Embryonic facial prominence (tissue), 1 donor: ENCODE measurements around the gene ANO5.

Experiments
- DNase-seq: peaks from one replicate; pipeline ENCODE4 v3.0.0-alpha.2; 2016; ENCODE audit errors: extremely low spot score

ANO5 gene, protein sequence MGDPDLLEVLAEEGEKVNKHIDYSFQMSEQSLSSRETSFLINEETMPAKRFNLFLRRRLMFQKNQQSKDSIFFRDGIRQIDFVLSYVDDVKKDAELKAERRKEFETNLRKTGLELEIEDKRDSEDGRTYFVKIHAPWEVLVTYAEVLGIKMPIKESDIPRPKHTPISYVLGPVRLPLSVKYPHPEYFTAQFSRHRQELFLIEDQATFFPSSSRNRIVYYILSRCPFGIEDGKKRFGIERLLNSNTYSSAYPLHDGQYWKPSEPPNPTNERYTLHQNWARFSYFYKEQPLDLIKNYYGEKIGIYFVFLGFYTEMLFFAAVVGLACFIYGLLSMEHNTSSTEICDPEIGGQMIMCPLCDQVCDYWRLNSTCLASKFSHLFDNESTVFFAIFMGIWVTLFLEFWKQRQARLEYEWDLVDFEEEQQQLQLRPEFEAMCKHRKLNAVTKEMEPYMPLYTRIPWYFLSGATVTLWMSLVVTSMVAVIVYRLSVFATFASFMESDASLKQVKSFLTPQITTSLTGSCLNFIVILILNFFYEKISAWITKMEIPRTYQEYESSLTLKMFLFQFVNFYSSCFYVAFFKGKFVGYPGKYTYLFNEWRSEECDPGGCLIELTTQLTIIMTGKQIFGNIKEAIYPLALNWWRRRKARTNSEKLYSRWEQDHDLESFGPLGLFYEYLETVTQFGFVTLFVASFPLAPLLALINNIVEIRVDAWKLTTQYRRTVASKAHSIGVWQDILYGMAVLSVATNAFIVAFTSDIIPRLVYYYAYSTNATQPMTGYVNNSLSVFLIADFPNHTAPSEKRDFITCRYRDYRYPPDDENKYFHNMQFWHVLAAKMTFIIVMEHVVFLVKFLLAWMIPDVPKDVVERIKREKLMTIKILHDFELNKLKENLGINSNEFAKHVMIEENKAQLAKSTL

DNA sequence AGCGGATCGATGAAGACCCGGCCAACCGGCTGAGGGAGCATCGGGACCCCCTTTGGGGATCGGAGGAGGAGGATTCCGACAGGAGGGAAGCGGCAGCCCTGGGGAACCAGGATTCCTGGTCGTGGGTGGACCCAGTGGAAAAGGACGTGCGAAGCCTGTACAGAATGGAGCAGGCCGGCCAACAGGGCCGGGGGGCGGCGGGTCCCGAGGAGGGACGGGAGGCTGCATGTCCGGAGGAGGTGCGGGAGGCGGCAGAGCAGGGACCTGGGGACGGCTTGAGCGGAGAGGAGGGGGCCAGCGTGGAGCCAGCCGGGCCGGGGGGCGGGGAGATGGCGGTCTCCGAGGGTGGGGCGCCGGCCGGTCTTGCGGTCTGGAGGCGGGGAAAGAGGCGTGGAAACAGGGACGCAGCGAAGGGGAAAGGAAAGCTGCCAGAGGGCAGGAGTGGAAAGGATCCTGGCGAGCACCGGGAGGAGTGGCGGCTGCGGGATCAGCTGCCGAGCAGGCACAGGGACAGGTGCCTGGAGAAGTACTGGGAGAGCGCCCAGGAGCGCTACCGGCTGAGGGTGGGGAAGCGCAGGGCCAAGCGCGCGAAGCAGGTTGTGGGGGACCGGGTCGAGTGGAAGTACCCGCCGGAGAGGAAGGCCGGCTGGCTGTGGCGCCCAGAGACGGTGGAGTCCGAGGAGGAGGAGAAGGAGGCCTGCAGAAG lies at the start of gene ANO5:
TSS of gene ANO5 (plus strand) at position 444 of the 706 bp plus-strand sequence. CDS start 408 bp downstream, outside the sequence.
- no peak for DNase-seq

DNA sequence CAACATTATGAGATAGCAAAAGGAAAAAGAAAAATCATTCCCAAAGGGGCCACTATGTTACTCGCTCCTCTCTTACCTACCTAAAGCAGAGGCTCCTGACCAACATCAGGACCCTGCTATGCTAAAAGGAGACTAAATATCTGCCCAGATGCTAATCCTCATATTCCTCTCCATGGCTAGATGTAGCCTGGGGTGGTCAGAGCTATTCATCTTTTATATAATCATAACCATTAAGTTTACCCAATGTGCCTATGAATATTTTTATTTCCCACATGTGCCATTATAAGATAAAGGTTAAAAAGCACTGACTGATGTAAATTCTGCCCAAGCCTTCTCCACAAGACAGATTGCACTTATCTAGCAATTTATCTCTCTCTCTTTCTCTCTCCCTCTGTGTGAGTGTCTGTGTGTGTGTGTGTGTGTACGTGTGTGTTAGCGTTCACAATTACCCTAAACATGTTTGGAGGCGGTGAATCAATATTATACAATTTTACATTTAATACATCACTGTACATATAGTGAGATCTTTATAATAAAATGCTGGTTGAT lies 41.2 kb upstream of the ANO5 start:
- no peak for DNase-seq

DNA sequence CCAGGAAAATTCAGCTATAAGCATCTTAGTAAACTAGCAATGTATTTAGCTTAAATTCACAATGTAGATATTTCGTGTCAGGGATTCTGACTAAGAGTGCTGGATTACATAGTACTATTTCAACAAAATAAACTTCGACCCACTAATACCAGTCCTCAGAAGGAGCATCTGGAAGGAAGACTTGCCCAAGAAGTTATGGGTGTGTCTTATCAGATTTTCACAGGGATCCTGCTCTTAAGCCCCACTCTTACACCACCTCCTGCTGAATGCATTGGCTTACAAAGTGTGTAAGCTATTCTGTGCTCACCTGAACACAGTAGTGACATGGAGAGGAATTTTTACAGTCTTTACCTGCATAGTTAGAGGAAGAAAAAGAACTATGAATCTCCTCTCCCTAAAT lies 35.4 kb upstream of the ANO5 start:
- DNase-seq = no peak

DNA sequence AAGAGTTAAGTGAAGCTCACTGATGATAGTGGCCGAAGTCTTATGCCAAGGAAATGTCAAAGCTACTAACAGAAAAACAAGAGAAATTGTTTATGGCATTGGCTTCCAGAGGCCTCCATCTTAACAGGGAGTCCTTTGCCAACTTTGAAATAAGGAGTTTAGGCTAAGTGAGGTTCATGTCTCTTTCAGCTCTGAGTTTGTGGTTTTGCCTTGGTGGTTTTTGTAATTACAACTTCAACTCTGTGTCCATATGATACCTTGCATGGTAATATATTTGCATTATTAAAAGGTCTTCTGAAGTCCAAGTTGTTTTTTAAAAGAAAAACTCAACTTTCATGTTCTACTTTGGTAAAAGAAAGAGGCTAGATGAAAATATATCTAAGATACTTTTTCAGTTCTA lies 31.4 kb upstream of the ANO5 start:
- no peak for DNase-seq

DNA sequence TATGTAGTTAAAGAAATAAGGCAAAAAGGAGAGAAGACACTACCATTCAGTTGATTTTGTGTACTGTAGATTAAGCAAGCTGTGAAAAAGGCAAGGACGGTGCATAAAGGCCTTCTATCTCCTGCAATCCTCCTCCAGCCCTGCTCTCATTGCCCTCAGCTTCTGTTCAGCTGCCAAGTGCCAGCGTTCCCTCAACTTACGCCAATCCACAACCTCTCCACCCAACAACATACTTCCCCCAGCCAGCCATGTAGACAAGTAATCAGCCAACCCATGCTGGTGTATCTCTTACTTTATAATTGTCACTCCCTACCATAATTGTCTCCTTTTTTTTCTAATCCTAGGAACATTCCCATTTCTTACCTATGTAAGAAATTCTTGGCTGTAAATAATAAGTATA lies 30.1 kb upstream of the ANO5 start:
- DNase-seq = no peak

DNA sequence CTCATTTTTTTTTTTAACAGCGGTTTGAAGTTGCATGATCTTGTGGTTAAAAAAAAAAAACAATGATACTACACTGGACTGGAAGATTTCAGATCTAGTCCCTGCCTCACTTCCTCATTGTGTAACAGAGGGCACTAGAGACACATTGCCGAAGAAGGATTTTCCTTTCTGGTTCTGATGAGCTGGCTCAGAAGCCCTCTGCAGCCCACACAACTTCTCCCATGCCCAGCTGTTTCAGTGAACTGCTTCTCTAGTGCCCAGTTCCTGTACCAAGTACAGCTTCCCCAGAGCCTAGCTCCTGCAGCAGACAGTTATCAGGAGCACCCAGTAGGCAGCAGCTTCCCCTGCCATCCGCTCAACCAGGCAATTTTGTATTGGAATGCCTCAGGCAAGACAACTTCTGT lies 29.5 kb upstream of the ANO5 start:
- DNase-seq = no peak

DNA sequence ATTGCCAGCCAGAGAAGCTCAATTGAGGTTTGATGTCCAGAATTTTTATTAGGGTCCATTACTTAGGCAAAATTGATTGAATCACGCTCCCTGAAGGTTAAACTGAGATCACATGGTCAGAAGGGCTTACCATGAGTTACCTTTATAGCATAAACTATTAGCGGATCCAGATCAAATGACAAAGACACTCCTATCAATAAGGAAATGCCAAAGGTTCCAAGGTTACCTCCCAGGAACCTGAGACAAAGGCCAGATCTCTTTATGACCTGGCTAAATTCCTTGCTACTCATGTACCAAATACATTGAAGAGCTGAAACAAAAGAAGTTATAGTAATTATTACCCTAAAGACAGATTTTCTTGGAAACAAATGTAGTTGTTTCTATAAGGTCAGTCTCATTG lies 27.8 kb upstream of the ANO5 start:
- no peak for DNase-seq

DNA sequence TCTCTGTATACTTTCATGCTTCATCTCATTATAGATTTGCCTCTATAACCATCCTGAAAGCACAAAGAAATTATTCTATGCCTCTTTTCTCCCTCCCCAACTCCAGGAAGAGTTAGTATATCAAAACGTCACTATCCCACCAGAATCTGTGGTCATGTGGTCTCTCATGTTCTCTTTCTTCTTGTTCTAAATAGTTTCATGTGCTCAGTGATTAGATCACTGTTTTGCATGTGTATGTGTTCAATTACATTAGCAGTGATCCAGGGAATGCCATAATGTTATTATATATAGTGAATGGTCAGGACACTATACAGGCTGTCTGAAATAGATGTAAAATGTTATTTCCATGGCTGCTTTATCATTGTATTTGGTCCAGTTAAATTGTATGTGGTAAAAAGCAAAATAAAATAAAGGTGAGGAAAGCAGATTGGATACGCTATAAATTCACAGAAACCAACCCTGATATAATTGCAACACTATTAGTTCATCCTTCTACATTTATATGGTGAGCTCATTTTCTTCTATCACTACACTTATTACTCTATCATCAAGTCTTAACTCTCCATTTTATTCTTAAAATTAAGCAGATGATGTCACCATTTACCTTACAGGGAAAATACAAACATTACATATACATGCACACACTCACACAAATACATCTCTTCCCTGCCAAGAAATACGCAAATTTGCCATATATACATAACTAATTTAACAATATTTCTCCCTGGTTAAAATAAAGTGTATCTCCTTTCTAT lies 26.9 kb upstream of the ANO5 start:
- no peak for DNase-seq

DNA sequence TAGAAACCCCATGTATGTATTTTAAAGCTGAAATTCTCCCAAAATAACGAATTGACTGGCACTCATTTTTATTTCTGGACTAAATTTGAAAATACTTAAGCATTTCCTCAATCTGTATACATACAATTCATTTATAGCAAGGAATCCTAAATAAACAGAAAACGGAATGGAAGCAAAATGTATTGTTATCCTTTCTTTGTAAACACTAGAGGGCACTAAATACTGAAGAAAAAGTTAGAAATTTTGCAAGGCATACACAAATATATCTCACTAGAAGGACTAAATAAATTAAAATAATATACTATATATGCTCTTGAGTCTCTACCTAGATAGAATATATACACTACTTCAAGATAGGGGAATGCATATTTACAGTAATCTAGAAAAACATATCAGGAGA lies 23.1 kb upstream of the ANO5 start:
- DNase-seq = no peak

DNA sequence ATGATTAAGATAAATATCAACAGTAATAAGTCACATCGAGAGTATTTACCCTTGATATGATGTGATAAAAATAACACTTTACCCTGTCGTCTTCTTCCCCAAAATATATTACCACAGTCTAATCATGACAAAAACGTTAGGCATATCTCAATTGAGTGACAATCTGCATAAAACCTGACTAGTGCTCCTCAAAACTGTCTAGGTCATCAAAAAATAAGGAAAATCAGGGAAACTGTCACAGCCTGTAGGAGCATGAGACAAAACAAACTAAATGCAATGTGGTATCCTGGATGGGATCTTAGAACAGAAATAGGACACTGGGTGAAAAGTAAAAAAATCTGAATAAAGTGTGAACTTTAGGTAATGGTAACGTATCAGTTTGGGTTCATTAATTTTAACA lies 19.4 kb upstream of the ANO5 start:
- DNase-seq = no peak

DNA sequence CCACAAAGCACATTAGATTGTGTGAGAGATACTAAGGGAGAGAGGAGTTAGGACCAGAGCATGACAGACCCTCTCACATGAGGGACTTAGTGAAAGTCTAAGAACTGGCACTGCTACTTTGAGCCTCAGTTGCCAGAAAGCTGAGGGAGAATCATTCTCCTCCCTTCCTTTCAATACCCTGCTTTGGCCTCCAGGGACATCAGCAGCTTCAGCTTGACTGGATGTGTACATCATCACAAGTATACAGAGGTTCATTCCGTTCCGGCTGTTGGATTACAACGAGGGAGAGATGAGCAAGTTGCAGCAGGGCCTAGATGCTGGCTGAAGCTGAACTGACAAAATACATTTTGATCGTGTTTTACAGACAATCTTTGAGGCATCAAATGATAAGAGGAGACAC lies 15.7 kb upstream of the ANO5 start:
- DNase-seq = no peak

DNA sequence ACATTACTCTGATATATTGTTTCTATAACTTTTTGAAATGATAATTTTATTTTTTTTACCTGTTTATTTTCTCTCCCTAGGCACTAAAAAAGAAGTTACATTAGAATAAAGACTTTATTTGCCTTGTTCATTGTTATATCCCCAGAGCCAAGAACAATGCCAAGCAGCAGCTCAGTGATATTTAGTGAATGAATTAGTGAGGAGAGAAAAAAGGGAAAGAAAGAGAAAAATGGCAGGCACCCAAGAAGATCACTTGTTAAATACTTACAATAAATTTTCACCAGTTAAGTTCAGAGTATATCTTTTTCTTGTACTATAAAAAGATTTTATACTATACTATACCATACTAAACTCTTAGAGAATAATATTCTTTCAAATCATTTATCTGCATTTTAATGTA lies 13.3 kb upstream of the ANO5 start:
- DNase-seq = no peak

DNA sequence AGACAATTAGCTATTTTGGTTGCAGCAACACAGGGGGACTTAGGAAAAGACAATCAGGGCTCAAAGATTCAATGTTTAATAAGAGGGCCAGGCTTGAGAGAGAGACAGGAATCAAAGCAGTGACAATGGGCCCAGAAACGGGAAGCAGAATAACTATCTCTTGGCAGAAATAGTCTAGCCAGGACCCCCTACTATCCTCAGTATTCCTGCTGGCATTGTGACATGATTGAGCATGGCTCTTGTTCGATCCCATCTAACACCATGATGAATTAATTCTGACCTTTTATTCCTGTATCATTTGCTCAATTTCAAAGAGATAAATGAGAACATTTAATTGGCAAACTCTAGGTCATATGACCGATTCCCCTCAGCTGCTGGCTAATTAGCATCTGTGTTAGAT lies 12.8 kb upstream of the ANO5 start:
- no peak for DNase-seq

DNA sequence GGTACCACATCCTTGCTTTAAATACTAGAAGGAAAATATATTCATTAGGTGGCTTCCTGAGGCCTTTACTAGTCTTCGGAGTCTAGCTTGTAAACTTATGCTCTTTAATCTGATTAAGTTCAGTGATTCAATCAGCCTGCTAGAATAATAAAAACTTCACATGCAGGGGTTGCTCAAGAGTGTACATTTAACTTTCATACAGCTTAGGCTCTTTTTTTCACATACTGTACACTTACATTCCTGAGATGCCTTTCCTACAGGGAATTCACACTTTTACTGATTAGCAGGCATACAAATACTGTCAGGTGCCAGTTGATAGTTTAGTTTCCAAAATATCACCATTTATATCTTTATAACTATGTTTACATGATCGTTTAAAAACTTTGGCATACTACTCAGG lies 3.2 kb upstream of the ANO5 start:
- no peak for DNase-seq

DNA sequence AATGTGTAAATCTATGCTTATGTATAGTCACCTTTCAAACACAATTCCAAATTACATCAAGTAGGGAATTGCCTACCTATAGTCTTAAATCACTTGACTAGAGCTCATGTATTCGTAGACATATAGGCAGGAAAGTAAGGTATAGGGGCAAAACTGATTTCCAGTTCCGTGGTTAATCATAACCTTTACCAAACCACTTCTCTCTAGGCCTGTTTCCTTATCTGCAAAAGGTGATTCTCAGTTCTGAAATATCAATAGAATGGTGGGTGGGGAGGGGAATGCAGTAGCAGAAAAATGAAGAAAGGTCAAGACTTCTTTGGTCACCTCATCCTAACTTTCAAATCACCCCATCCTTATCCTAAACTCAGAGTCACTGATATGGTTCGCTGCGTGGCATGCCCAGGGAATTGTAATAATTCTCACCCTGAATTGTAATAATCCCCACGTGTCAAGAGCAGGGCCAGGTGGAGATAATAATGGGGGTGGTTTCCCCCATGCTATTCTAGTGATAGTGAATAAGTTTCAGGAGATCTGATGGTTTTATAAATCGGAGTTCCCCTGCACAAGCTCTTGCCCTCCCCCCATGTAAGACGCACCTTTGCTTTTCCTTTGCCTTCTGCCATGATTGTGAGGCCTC lies 1.9 kb upstream of the ANO5 start:
- DNase-seq = no peak

DNA sequence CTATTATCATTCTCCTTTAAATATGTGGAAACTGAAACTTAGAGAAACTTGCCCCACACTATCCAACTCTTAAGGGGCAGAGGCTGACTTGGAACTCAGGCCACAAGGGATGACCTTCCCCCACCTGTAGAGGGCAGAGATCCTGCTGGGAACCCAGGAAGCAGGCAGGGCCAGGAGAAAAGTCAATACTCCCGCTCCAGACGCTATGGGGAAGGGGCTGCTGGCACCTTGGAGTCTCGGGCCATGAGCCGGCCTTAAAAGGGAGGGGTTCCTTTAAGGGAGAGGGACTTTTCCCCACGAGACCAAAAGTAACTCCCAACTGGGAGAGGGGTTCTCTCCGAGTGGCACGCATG lies 620 bp upstream of the ANO5 start:
- DNase-seq = no peak

DNA sequence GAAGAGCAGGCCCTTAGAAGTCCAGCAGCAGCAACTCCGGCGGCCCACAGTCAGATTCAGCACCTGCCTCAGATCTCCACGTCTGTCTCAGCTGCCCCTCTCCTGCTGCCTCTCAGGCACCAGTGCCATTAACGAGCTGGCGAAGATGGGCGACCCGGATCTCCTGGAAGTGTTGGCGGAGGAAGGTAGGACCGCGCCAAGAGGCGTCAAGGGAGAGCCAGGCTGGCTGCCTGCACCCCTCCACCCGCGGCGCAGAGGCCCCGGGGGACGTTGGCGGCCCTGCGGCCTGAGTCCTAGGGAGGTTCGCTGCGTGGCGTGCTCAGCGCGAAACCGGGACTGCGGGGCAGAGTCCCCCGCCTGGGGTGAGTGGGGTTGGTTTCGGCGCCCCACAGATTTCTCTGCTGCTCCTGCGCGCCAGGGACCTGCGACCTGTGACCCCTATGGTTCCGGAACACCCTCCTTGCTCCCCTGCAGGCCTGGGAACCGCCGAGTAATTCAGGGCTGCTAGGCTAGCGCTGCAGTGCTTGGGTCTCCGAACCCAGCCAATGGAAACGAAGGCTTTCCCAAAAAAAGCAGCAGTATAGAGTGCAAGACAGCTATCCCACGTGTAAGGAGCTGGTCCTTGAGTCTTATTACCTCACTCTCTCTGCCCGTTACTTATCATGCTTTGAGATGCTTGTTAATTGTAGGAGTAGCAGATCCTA lies 615 bp downstream of the ANO5 start:
- no peak for DNase-seq

DNA sequence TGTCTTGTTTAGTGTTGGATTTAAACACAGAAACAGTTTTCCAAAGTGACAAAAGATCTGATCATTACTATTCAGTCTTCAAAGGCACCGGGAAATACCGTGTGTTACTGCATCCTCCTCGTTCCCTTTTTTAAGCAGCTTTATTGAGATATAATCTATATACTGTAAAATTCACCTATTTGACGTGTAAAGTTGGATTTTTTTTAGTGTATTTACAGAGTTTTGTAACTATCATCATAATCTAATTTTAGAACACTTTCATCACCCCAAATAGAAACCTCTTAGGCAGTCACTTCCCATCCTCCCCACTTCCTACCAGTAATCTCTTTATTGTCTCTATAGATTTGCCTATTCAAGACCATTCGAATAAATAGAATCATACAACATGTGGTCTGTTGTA lies 1.4 kb downstream of the ANO5 start:
- DNase-seq = no peak

DNA sequence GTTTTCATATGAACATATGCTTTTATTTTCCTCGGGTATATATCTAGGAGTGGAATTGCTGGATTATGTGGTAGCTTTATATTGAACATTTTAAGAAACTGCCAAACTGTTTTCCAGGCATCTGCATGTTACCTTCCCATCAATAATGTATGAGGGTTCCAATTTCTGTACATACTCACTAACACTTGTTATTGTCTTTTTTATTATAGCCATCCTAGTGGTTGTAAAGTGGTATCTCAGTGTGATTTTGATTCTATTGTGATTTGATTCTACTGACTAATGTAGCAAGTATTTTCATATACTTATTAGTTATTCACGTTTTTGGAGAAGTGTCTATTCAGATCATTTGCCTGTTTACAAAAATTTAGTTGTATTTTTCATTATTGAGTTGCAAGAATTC lies 2.0 kb downstream of the ANO5 start:
- DNase-seq = no peak
